IMR-90 (cell line): Measurements from ENCODE around the gene HERPUD1.

Experiments used
- BHLHE40 ChIP-seq: fragments of 150-350 bp; IDR thresholded peaks from 2 replicates; pipeline ENCODE4 v1.6.1; 2016; ENCODE audit warnings: mild to moderate bottlenecking, low read depth, low read length
- CEBPB ChIP-seq: IDR thresholded peaks from 2 replicates; pipeline ENCODE4 v1.6.1; 2012; ENCODE audit warnings: low read depth, low read length, improper control_type of control experiment
- CHD1 ChIP-seq: IDR thresholded peaks from 2 replicates; pipeline ENCODE4 v1.6.1; 2012; ENCODE audit warnings: low read depth, low read length, improper control_type of control experiment
- FOS ChIP-seq: fragments of 150-350 bp; IDR thresholded peaks from 2 replicates; pipeline ENCODE4 v1.6.1; 2016; ENCODE audit warnings: low read depth, low read length
- MAZ ChIP-seq: IDR thresholded peaks from 2 replicates; pipeline ENCODE4 v1.6.1; 2012; ENCODE audit warnings: low read depth, mild to moderate bottlenecking, low read length, improper control_type of control experiment, moderate library complexity, borderline replicate concordance
- MXI1 ChIP-seq: IDR thresholded peaks from 2 replicates; pipeline ENCODE4 v1.6.1; 2012; ENCODE audit warnings: low read depth, mild to moderate bottlenecking, low read length, moderate library complexity, borderline replicate concordance
- NFE2L2 ChIP-seq: fragments of 150-350 bp; IDR thresholded peaks from 2 replicates; pipeline ENCODE4 v1.6.1; 2016; ENCODE audit warnings: low read depth, mild to moderate bottlenecking, low read length
- POLR2A ChIP-seq: IDR thresholded peaks from 2 replicates; pipeline ENCODE4 v1.6.1; 2012; ENCODE audit warnings: mild to moderate bottlenecking, low read depth, low read length
- RAD21 ChIP-seq: IDR thresholded peaks from 2 replicates; pipeline ENCODE4 v1.6.1; 2012; ENCODE audit warnings: low read length, improper control_type of control experiment
- RCOR1 ChIP-seq: IDR thresholded peaks from 2 replicates; pipeline ENCODE4 v1.6.1; 2012; ENCODE audit warnings: mild to moderate bottlenecking, low read length, improper control_type of control experiment; ENCODE audit not compliant: insufficient replicate concordance
- RFX5 ChIP-seq: IDR thresholded peaks from 2 replicates; pipeline ENCODE4 v1.8.0; 2012; ENCODE audit warnings: low read depth, mild to moderate bottlenecking, low read length, moderate library complexity
- SMC3 ChIP-seq: fragments of 150-350 bp; IDR thresholded peaks from 2 replicates; pipeline ENCODE4 v1.6.1; 2016; ENCODE audit warnings: low read depth, mild to moderate bottlenecking, antibody characterized with exemption, low read length, moderate library complexity
- TF ChIP-seq, protein P1 (sequence below): conservative IDR thresholded peaks from 2 replicates; pipeline ENCODE4 v1.5.1; 2012; ENCODE audit warnings: mild to moderate bottlenecking, low read depth, low read length, improper control_type of control experiment
- TF ChIP-seq, protein P2 (sequence below): fragments of 150-350 bp; IDR thresholded peaks from 2 replicates; pipeline ENCODE4 v1.6.1; 2017; ENCODE audit warnings: mild to moderate bottlenecking, antibody characterized with exemption, low read length, low read depth

DNA sequence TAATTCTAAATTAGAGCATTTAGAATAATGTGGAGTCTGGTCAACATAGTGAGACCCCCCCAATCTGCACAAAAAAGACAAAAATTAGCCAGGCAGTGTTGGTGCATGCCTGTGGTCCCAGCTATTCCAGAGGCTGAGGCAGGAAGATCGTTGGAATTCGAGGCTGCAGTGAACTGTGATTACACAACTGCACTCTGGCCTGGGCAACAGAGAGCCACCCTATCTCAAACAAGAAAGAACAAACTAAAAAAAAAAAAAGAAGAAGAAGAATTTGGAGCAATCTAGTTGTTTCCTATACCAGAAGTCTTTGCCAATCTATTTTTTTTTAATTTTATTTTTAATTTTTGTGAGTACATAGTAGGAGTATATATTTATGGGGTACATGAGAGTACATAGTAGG, 35.8 kb downstream of the HERPUD1 start:
- TF ChIP-seq, protein P1, sequence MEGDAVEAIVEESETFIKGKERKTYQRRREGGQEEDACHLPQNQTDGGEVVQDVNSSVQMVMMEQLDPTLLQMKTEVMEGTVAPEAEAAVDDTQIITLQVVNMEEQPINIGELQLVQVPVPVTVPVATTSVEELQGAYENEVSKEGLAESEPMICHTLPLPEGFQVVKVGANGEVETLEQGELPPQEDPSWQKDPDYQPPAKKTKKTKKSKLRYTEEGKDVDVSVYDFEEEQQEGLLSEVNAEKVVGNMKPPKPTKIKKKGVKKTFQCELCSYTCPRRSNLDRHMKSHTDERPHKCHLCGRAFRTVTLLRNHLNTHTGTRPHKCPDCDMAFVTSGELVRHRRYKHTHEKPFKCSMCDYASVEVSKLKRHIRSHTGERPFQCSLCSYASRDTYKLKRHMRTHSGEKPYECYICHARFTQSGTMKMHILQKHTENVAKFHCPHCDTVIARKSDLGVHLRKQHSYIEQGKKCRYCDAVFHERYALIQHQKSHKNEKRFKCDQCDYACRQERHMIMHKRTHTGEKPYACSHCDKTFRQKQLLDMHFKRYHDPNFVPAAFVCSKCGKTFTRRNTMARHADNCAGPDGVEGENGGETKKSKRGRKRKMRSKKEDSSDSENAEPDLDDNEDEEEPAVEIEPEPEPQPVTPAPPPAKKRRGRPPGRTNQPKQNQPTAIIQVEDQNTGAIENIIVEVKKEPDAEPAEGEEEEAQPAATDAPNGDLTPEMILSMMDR: no peak
- no peak for TF ChIP-seq RAD21
- TF ChIP-seq CEBPB: peak; percentile 42; the same call in 1 of the 2 replicates
- TF ChIP-seq POLR2A: no peak
- no peak for TF ChIP-seq NFE2L2
- TF ChIP-seq MAZ: no peak
- TF ChIP-seq RFX5: no peak
- no peak for TF ChIP-seq SMC3
- no peak for TF ChIP-seq RCOR1
- TF ChIP-seq MXI1: no peak
- TF ChIP-seq CHD1: no peak
- no peak for TF ChIP-seq BHLHE40
- TF ChIP-seq, protein P2, sequence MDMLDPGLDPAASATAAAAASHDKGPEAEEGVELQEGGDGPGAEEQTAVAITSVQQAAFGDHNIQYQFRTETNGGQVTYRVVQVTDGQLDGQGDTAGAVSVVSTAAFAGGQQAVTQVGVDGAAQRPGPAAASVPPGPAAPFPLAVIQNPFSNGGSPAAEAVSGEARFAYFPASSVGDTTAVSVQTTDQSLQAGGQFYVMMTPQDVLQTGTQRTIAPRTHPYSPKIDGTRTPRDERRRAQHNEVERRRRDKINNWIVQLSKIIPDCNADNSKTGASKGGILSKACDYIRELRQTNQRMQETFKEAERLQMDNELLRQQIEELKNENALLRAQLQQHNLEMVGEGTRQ: no peak
- TF ChIP-seq FOS: no peak
